HG03460 (cell line): ENCODE data around the gene PTPRS.

Source experiments
- ATAC-seq: cut with Tn5 transposase; IDR thresholded peaks from one replicate; pipeline ENCODE4 v1.9.1; 2021; ENCODE audit not compliant: unreplicated experiment

Gene PTPRS

DNA sequence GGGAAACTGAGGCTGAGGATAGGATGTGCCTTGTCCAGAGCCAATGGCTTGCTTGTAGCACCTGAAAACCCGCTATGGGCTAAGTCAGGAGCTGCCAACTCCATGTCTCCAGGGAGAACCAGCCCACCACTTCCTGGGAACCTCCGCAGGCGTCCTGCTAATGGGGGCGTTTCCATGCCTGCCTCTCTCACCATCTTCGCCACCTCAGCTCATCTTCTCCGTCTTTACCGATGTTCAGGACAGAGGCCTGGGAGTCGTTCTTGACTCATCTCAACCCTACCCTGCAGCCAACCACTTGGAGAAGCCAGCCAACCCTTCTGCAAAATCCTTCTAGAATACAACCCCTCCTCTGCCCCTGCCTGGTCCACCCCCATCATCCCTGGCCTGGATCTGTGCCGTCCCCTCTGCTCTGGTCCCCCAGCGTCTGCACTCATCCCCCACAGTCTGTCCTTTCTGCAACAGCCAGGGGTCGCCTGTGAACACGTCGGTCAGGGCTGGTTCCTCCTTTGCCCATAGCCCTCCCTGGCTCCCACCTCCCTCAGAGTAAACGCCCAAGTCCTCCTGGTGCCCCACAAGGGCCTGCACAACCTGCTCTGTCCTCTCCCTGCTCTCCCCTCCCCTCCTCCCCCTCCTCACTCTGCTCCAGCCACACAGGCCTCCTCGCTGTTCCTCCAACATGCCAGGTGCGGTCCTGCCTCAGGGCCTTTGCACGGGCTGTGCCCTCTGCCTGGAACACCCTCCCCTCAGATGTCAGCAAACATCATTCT lies 31.0 kb downstream of the PTPRS start:
- no peak for ATAC-seq

DNA sequence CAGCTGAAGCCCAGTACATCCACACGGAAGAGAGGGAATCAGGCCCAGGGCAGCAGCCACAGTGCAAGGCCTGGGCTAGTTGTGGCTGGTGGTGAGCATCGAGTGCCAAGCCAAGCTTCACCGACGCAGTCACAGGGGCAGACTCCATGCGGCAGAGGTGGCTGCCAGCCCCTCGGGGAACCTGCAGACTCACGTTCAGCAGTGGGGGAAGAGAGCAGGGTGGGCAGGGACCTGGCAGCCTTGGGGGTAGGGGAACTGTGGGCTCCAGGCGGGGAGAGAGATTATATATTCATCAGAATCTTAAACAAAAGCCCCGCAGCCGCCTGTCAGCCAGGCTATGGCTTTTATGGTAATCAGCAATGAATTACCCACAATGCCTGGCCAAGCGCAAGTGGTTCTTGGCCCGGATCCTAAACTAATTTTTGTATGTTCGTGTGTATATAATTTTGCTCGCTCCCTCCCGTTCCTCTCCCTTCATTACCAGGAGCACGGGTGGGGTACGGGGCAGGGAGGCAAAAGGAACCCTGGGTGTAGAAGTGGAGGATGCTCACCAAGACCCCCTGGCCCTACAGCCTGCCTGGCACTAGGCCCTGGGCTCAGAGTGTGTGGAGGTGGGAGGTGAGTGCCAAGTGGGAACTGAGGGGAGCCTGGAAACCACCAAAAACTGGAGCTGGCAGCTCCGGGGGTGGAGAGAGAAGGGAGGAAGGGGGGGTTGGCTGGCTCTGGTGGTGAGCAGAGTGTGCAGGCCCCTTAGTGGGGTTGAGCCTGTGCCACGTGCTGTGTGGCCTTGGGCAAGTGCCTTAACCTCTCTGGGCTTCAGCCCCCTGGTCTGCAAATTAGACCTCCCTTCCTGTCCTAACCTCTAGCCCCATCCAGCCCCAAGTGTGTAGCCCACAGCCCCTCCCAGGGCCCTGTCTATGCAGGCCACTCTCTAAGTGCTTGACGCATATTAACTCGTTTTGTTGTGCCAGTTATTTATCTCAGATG lies 31.9 kb downstream of the PTPRS start:
- ATAC-seq, result no peak

DNA sequence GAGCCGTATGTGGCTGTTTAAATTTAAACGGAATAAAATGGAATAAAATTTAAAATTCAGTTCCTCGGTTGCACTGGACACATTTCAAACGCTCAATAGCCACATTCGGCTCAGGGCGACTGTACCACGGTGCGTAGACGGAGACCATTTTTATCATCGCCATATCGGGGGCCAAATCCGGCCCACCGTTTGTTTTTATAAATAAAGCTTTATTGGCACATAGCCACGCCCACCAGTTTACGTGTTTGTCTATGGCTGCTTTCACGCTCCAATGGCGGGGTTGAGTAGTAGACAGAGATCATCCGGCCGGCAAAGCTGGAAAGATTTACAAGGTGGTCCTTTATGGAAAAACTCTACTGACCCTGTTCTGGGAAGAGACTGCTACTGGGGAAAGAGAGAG lies 33.0 kb downstream of the PTPRS start:
- no peak for ATAC-seq

DNA sequence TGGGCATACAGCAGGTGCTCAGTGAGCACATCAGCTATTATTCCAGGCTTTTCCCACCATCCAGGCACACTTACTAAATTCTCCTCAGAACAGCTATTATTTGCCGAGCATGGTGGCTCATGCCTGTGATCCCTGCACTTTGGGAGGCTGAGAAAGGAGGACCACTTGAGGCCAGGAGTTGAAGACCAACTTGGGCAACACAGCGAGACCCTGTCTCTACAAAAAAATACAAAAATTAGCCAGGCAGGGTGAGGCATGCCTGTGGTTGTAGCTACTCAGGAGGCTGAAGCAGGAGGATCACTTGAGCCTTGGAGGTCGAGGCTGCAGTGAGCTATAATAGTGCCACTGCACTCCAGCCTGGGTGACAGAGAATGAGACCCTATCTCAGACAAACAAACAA lies 35.4 kb downstream of the PTPRS start:
- ATAC-seq, result no peak

DNA sequence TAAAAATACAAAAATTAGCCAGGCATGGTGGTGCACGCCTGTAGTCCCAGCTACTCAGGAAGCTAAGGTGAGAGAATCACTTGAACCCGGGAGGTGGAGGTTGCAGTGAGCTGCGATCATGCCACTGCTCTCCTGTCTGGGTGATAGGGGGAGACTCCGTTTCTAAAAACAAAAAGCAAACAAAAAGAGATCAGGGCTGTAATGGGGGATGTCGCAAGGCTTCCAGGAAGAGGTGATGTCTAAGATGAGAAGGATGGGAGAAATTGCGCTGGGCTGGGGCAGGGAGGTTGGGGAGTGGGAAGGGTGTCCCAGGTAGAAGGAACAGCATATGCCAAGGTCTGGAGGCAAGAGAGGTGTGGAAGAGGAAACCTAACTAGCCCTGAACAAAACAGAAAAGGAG lies 36.1 kb downstream of the PTPRS start:
- no peak for ATAC-seq

DNA sequence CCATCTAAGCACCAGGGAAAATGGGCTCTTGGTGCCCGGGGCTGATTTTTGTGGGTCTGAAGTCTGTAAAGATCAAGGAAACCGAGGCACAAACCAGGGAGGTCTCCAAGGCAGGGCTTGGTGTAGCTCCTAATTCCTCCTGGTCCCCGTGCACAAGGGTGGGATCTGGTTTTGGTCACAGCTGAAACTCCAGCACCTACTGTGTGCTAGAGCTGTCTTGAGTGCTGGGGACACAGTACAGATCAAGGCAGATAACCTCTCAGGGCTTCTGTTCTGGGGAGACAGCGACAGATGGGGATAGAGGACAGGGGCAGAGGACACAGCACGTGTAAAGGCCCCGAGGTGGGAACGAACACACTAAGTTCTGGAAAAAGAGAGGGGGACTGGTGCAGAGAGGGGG lies 37.4 kb downstream of the PTPRS start:
- no peak for ATAC-seq

DNA sequence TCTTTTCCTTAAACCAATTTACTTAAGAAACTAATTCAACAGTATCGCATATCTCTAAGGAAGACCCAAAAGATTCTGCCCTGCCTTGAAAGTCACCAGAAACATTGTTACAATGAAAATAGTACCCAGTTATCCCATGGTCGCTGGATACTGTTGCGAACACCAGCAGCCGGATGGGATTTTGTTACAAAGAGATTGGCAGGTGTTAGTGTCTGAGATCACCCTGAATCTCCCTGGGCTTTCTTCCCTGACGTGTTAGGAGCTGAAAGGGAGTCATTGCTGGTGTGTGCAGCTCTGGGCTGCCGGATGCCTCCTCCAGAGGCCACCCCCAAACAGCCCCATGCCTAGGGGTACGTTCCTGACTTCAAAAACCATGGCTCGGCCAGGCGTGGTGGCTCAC lies 38.2 kb downstream of the PTPRS start:
- no peak for ATAC-seq

DNA sequence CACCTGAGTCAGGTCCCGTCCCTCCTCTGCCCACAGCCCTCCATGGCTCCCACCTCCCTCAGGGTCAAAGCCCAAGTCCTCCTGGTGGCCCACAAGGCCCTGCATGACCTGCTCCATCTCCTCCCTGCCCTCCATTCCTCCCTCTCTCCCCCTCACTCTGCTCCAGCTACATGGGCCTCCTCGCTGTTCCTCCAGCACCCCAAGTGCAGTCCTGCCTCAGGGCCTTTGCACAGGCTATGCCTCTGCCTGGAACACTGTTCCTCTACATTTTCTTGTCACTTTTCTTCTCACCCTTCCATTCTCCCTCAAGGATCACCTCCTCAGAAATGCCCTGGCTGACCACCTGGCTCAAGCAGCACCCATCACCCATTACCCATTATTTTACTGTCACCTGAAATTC lies 41.5 kb downstream of the PTPRS start:
- no peak for ATAC-seq

DNA sequence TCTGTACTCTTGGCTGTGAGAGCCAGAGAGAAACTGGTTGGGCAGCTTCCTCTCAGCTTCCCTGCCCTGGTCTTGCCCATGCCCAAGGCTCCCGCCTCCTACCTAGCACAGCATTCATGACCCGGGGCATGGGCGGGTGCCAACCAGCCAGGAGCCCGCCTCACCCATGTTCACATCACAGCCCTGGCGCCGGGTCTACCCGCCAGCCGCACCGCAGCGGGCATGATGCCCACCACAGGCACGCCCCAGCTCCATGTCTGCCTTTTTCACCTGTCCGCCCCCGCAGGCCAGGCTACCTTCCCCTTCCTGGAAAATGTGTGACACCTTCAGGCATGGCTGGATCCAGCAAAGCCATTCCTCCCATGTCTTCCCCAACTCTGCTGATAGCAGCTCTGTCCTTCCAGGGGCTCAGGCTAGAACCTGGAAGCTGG lies 42.1 kb downstream of the PTPRS start:
- no peak for ATAC-seq

DNA sequence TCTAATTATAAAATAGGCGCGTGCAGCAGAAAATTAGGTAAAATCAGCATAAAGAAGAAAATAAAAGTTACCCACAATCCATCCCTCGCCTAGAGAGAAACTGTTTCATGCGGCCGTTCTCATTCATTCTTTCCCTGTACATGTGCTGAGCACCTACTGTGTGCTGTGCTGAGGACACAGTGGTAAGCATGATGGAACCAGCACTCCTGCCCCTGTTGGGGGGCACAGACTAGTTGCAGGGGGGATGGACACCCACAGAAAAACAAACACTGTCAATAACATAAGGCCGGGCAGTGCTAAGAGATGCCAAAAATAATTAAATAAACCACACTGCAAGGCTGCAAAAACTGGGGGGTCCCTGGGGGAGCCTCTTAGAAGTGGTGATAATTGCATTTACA lies 43.3 kb downstream of the PTPRS start:
- ATAC-seq, result no peak

DNA sequence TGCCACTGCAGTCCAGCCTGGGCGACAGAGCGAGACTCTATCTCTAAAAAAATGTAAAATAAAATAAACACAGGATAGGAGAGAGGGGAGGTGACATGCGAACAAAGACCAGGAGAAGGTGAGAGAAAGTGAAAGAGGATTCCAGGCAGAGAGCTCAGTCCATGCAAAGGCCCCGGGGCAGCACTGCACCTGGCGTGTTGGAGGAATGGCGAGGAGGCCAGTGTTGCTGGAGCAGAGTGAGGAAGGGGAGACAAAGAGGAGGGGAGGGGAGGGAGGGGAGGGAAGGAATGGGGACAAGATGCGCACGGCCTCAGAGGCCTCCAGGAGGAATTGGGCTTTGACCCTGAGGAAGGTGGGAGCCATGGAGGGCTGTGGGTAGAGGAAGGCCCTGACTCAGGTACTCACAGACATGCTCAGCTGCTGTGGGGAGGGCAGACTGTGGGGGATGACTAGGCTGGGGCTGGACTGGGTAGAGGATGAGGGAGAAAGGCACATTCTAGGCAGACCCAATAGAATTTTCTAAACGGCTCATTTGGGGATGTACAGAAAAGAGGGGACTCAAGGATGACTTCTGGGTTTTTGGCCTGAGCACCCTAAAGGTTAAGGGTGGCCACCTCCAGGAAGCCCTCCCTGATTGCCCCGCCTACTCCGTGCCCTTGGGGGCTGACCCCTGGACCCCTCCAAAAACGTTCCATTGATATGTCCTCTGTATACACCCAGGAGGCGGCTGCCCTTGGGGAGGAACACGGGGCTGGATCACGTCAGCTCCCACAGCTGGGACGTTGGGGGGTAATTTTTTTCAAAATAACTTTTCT lies 43.9 kb downstream of the PTPRS start:
- no peak for ATAC-seq

DNA sequence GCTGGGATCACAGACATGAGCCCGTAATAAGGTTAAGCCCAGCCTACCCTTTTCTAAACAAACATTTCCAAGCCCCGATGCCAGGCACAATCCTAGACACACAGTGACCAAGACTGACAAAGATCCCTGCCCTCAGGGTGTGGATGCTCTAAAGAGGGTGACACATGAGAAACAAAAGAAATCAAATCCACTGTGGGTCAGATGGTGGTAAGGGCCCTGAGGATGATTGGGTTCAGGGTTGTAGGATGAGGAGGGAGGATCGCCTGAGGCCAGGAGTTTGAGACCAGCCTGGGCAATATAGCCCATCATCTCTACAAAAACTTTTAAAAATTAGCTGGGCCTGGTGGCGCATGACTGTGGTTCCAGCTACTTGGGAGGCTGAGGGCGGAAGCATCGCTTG lies 44.6 kb downstream of the PTPRS start:
- no peak for ATAC-seq

DNA sequence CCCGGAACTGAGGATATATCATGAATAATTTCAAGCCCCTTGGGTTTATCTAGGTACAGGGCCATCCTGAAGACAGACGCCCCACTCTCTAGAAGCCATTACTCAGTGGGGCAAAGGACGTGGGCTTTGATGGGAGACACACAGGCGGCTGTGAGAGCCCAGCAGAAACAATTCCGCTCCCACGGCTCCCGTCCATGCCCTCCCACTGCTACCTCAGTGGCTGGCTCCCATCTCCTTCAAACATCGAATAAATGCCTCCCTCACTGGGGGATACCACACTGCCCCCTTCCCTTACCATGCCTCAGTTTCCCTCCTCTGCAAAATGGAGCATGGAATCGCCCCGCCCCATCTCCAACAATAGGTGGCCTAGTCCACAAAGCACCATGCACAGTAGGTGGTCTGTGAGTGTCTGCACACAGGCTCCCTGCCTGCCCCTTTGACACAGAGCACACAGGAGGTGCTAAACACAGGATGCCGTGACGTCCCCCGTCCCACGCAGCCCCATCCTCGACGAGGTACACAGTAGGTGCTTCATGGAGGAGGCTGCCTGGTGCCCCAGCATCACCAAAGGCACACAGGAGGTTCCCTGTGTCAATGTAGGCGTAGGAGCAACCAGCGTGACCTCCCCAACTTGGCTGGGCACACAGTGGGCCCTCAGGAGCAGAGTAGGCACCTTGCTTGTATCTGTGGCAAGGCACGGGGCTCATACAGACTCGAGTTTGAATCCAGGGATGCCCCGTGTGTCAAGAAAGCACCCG lies 46.0 kb downstream of the PTPRS start:
- no peak for ATAC-seq

DNA sequence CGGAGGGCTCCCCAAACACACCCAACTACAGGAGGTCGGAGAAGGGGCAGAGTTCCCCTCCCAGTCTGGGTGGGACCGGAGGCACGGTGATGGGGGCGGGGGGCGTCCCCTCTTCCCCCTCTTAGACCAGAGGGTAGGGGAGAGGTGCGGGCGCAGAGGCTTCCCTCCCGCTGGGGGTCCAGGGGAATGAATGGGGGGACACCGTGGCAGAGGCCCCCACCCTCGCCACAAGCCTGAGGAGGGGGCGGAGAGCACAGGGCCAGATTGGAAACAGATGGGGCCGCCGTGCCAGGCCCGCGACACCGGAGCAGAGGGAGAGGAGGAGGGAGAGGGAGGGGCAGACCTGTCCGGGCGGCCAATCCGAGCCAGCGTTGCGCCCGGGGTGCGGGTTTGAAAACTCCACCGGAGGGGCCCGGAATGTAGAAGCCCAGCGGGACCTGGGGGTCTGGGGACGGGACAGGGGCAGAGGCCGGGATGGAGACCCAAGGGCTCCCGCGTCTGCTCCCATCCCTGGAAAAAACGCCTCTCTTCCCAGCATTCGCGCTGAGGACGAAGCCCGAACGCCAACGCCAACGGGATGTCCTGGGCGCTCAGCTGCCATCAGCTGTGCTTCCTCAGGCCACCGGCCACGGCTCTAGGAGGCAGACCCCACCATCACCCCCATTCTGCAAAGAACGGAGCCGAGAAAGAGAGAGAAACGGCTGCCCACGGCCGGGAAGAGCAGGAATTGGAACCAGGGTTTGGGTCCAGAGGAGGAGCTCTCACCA lies 46.8 kb downstream of the PTPRS start:
- no peak for ATAC-seq

DNA sequence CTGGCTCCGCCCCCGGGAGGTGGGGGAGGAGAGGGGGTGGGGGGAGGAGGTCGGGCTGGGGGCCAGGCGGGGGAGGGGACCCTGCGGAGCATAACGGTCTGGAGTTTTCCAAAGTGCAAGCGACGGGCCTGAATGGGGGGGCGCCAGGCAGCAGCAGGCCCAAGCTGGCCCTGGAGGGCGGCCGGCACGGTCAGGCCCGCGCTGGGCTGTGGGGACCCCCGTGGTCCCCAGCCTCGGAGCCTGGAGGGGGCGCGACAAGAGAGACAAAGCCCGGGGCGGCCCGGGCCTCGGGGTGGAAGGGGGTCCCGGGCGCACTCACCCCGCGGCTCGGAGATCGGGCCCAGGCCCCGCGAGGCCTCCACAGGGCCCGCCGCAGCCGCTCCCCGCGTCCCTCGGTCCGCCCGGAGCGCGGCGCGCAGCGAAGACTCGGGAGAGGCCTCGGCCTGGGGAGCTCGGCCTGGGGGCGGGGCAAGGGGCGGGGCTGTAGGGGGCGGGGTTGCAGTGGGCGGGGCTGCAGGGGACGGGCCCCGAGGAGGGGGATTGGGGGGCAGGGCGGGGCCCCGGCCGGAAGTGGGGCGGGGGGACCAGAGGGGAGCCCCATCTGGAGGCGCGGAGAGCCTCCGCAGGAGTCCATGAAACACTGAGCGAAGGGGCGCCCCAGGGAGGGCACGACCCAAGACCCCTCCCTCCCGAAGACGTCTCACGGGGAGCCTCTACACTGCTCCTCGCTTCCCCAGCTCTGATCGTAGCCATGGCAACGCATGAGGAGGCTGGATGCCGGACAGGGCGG lies 47.6 kb downstream of the PTPRS start:
- no peak for ATAC-seq

DNA sequence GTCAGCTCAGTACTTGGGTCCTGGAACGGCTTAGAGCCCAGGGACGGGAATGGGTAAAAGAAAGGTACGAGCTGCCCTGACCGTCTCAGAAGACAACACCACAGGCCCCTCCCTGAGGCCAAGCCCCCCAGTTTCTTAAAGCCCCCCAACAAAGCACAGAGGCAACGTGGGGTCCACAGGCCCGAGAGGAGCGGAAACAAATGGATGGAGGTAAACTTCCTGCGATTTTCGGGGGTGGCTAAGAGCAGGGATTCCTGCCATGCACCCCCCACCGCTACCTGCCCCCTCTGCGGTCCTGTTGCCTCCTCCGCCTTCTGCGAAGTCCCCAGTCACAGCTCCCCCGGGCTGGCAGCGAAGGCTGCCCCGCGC lies 48.2 kb downstream of the PTPRS start:
- ATAC-seq, result no peak

DNA sequence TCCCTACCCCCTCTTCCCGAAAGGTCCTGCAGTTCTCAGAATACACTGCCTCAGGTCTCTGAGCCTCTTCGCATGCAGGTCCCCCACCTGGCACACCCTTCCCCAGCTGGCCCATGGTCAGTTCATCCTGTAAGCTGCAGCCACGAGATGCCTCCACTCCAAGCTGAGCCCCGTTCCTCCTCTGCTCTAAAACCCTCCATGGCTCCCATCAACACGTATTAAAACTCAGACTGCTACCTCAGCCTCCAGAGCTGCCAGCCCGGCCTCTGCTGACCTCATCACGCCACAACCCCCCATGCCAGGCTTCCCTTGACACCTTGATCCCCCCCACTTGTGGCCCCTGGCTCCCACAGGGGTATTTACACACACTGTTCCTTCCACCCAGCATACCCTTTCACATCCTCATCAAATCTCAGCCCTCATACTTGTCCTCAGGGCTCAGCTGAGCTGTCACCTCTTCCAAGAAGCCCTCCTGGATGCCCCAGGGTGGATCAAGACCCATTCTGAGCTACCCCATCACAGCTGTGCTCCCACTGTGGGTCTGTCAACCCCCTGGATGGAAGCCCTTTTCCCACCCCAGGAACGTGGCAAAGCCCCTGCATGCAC lies 48.9 kb downstream of the PTPRS start:
- no peak for ATAC-seq
